ENCODE data around the gene SSTR3.

DNA sequence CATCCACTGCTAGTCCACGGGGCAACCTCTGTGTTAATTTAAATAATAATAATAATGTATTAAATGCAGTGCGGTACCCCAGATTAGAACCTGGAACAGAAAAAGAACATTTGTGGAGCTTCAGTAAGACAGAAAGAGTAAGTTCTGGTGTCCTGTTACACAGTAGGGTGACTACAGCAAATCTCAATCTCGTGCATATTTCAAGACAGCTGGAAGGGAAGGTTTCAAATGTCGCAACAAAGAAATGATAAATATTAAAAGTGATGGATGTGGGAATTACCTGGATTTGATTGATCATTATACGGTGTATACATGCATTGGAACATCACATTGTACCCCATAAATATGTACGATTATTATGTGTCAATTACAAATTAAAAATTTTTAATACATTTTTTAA lies 33.5 kb upstream of the SSTR3 start:
- TF ChIP-seq, protein P1, sequence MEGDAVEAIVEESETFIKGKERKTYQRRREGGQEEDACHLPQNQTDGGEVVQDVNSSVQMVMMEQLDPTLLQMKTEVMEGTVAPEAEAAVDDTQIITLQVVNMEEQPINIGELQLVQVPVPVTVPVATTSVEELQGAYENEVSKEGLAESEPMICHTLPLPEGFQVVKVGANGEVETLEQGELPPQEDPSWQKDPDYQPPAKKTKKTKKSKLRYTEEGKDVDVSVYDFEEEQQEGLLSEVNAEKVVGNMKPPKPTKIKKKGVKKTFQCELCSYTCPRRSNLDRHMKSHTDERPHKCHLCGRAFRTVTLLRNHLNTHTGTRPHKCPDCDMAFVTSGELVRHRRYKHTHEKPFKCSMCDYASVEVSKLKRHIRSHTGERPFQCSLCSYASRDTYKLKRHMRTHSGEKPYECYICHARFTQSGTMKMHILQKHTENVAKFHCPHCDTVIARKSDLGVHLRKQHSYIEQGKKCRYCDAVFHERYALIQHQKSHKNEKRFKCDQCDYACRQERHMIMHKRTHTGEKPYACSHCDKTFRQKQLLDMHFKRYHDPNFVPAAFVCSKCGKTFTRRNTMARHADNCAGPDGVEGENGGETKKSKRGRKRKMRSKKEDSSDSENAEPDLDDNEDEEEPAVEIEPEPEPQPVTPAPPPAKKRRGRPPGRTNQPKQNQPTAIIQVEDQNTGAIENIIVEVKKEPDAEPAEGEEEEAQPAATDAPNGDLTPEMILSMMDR (IDR thresholded peaks at IDR 0.05; ENCODE audit: insufficient read depth, low read depth, low read length) = no peak
- TF ChIP-seq EZH2 (IDR thresholded peaks at IDR 0.05; ENCODE audit: insufficient read depth, low read length) = no peak
